Activated naive CD4-positive, alpha-beta T cell (primary cell): ENCODE results near the gene TGM6.

Source experiments
- DNase-seq, 4 experiments: peaks; one replicate each; lab custom pipeline; 2025; lab: John Stamatoyannopoulos, UW

TGM6 gene

DNA sequence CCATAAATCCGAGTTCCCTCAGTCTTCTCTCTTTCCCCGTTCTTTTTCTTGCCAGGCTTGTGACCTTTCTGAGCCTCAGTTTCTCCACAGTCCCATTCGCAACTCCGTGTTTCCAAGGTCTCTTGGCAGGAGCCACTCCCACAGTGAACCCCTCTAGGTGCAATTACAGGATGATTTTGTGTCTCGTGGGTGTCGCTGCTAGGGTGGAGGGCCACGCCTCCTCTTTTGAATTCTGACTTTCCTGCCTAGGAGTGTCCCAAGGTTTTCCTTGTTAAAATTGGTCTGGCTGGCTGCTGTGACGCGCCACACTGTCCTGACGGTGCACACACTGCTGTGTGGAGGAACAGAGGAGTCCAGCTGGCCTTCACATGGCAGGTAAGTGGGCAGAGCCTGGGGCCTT, at the start of gene TGM6:
TGM6 (plus strand) TSS at position 301 of the 400 bp plus-strand sequence; CDS start at position 369, 68 bp downstream.
- no peak for DNase-seq

DNA sequence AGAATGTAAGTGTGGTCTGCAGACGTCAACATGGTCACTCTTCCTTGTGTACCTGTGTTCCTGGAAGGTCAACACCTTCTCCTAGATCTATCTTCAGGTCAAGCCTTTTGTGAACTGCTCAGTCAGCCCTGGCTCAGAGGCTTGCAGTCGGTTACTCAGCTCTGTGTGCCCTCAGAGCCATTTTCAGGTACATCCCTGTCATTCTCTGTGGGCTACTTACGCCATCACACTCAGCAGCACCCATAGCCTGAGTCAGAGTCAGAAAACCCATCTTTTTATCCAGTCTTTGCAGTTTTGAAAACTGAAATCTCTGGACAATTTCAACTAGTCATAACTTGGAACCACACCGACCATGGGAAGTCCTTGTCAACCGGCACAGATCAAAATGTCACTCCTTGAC, 49.6 kb upstream of the TGM6 start:
- no peak for DNase-seq

DNA sequence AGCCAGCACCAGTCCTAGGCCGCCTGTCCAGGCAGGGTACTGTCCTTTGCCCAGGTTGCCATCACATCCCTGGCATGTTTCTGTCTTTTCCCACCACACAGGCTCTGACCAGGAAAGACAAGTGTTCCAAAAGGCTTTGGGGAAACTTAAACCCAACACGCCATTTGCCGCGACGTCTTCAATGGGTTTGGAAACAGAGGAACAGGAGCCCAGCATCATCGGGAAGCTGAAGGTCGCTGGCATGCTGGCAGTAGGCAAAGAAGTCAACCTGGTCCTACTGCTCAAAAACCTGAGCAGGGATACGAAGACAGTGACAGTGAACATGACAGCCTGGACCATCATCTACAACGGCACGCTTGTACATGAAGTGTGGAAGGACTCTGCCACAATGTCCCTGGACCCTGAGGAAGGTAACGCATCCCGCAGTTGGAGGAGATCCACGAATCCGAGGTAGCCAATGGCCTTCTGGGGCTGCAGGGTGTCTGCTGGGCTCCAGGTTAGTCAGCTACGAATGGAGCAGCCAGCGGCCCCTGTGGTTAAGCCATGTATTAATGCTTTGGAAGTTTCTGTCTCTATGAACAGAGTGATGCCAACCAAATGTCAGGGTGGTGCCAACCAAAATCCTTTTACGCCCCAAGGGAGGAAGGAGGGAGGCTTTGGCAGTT, 48.7 kb upstream of the TGM6 start:
- no peak for DNase-seq

DNA sequence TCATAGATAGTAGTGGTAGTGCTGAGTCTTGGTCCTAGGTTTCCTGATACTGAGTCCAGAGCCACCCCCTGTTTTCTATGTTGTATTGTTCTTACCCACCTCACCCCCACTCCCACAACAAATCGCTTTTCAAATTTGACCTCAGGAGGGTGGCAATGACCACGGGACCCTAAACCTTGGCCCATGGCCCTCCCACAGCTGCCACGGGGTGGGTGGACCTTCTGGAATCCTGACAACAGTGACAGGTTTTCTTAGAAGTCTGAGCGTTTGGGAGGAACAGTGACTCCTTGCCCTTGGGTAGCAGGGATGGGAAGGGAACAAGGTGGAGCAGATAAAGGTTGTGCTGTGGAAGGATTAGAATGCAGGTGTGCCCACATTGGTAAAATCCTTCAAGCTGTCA, 48.0 kb upstream of the TGM6 start:
- DNase-seq = no peak

DNA sequence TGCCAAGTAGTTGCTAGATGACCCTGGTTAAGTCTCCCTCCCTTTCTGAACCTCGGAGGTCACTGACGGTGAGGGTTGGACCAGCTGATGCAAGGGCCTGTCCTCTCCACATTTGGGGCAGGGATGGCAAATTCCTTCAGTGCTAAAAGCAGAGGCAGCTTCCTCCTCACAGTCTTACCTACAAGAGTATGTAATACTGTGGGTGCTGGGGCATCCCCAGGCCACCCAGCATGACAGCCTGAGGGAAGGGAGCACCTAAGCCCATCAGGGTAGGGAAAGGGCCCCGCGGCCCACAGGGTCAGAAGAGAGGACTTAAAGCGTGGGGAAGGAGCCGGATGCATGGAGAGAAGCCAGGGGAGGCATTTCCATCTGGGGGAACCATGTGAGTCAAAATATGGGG, 46.9 kb upstream of the TGM6 start:
- no peak for DNase-seq

DNA sequence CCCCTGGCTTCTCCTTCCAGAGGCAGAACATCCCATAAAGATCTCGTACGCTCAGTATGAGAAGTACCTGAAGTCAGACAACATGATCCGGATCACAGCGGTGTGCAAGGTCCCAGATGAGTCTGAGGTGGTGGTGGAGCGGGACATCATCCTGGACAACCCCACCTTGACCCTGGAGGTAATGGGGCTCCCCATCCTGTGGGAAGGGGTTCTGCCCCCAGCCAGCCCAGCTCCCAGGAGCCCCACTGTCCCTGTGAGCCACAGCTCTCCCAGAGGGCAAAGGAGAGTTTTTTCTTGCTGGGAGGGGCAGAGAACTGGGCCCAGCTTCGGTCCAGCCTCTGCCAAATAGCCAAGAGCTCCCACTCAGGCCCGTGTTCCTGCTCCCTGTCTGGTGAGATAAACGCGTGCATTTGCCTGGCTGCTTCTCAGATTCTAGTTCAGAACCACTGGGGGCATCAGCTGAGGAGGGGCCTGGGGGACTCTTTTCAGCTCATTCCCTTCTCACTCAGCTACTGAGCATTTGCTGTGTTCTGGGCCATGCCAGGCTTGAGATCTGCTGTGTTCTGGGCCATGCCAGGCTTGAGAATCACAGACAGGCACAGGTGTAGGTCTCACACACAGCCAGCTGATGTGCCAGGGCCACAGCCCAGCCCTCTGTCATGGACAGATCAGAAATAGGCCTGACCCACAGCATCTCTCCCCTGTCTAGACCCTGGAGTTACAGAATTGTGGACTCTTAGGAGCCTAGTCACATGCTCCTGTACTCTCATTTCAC, 45.4 kb upstream of the TGM6 start:
- no peak for DNase-seq

DNA sequence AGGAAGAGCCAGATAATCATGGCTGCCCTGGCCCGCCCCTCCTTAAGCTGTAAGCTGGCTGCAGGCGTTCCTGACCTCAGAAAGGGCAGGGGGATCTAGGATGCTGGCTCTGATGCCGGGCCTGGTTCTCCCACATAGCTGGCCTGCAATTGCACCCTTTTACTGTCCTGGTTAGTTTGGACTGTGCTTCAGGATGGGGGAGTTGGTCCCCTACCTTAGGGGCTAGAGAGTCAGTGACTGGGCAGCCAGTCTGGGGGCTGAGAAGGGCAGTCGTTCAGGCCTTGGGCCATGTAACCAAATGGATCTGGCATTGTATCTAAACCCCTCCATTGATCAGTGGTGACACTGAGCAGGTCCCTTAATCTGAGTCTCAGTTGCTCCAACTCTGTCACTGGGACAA, 44.2 kb upstream of the TGM6 start:
- DNase-seq = no peak

DNA sequence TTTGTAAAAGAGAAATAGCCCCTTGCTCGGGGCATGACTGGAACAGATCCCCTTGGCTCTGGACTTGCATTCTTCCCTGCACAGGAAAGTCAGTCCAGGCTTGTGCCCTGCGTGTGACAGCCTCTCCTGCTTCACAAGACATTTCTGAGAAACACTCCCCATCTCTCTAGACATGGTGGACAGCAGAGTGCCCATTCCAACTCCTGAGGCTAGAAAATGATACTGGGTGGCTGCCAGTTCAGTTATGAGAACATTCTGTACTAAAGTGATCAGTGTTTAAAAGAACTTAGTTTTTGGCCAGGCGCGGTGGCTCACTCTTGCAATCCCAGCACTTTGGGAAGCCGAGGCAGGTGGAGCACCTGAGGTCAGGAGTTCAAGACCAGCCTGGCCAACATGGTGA, 43.6 kb upstream of the TGM6 start:
- DNase-seq = no peak

DNA sequence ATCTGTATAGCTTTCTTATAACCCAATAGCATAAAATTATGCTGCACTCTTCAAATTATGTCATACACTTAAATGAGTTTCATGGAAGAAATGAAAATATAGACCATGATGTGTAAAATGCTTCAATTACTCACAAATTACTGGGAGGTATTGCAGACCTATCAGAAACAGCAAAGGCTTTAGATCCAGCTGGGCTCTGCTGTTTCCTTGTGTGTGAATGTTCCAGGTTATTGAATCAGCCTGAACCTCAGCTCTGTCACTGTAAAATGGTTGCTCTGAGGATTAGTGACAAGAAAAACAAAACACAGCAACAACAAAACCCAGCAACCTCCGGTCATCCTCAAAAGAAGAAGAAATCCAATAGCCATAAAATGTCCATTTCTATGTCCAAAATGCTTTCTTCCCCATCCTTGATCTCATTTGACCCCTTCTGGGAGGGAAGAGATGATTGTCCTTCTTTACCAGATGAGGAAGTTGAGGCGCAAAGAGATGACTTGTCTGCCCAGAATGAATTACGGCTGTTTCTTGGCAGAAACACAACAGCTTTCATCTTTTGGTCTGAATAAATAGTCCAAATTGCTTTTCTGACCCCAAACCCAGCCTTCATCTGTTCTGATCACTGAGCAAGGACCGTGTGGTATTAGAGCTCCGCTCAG, 42.2 kb upstream of the TGM6 start:
- no peak for DNase-seq

DNA sequence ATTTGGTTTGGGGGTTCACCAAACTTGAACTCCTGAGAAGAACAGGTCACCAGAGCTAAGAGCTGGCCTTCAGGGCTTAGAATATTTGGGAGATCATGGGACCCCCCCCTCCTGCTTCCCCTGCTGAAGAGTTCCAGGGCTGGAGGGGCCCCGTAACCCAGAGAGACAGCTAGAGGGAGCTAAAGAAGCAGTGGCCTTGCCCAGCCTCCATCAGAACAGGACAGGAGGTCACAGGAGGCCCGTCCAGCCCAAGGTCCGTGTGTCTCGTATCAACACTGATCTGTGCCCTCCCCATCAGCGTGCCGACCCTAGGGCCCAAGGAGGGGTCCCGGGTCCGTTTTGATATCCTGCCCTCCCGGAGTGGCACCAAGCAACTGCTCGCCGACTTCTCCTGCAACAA, 40.6 kb upstream of the TGM6 start:
- no peak for DNase-seq

DNA sequence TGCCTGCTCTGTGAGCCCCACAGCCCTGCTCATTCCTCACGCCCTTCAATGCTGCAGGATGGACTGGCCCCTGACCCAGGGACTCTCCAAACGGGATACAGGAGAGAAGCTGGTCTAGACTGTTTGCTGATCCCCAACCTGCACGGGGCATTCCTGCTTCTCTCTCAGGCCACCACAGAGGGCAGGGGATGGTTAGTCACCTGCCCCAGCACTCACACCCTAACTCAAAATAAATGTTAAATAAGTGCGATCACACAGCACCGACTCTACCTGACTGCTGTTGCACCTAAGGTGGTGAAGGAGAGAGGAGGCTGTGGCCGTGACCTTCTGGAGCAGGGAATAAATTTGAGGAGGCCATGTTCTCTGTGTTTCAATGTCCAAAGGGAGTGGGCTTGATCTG, 39.9 kb upstream of the TGM6 start:
- DNase-seq = no peak

DNA sequence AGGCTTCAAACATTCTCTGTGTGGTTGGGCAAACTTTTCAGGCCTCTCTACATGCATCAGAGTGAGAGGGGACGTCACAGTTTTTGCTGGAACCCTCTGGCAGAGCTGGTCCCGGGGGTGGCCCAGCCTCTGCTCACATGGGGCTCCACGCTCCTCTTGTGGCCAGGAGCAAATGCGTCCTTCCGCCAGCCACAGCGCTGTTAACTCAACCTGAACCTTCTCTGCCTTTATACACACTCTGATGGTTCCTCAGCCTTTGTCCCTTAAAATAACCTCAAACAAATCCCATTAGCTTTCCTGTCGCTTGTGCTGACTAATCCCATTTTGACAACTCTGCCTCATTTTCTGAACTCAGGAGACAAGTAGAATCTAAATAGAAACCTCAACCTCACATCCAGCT, 39.4 kb upstream of the TGM6 start:
- no peak for DNase-seq

DNA sequence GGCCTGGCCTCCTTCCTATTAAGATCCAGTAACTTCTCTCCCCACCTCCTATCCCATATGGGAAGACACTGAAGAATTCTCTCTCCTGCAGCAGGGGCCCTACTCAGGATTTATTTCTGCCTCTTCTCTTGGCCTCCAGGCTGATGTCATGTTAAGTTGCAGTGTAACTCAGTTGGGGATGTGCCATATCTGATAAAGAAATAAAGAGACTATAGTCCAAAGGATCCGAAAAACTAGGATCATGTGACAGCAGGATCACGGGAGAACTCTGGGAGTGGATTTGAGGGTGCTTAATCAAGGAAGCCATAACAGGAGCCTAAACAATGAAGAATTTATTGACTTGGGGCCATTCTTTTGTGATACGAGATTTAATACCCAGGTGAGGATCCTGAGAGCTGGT, 38.5 kb upstream of the TGM6 start:
- no peak for DNase-seq

DNA sequence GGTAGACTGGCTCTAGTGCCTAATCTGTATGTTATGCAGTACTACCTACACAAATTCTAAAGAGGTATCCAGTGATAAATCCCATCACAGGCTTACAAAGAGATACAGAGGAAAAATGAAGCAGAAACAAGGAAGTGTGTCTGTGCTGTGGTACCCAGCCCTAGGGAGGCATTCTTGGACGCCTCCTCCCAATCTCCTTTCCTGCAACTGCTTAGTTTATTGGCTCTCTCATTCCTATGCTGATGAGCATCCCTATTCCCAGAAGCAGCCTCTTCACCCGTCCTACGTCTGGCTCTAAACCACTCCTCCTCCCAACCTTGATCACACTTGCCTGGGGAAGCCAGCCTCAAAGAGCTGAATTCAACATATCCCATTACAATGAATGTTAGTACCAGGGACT, 34.5 kb upstream of the TGM6 start:
- no peak for DNase-seq

DNA sequence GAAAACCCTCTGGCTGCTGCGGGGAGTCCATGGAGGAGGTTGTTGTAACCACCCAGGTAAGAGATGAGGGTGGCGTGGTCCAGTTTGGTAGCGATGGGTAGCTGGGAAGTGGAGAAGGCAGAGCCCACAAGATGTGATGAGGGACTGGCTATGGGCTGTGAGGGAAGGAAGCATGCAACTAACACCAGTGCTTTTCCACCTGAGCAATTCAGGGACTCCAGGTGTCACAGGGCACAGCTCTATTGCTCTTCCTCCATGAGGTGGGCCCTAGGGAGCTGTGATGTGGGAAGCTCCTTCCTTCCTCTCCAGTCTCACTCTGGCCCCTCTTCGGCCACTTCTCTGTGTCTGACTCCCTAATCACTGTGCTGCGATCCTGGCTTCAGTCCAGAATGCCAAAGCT, 32.4 kb upstream of the TGM6 start:
- no peak for DNase-seq

DNA sequence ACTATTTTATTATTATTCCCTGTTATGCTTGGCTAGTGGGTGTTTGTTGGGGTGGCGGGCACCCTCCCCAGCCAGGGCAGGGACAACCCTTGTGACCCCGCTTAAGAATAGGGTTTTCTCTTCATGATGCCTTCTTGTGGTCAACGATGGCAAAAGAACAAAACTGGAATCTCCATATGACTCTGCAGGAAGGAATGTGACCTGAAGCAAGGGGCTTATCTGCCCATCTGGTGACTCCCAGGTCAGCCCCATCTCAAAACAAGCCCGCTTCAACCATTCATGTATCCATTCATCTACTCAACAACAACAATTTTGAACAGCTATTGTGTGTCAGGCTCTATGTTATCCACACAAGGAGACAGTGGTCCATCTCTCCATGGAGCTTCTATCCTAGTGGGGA, 30.9 kb upstream of the TGM6 start:
- no peak for DNase-seq

DNA sequence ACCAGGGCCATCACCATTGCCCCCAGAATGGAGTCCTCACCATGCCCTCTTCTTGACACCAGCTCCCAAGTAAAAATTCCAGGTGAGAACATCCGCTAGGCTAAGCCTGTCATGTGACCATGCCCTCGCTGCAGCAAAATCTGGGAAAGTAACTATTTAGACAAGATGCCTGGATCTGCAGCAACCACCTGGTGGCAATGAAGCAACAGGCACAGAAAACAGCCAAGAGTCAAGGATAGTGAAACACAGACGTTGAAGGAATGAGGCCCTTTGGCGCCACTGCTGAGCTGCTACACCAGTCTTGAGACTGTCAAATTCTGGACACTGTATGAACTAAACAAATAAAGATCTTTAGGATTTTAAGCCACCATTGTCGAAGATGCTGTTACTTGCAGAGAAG, 30.1 kb upstream of the TGM6 start:
- no peak for DNase-seq

DNA sequence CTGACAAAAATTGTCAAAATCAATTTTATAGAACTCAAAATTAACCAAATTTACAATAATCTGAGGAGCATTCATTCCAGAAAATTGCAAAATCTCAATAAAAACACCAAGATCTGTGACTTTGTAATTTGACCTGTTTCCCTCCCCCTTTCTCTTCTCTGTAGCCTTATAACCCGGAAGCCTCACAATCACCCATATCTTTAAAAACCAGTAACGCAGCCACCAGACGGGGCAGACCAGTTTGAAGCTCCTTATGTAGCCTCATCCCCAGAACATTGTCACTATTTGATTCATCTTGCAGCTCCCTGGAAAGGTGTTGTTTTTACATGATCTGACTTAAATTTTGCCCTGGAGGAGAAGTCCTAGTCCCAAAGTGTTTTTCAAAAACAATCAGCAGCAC, 27.5 kb upstream of the TGM6 start:
- DNase-seq = no peak

DNA sequence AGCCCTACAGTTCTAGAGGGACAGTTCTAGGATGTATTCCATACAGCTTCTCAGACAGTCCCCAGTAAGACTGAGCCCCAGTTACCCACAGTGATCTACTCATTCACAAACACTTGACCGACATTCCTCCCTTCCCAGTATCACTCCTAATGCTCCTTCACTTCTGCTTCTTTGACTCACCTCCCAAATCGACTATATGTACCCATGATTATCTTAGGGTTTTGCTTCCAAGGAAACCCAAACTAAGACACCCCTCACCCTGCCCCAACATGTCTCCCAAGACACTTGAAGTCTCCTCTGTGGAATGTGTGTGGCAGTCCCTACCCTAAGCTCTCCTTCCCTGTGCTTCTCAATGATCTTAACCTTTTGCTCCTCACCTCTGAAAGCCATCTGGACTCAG, 23.6 kb upstream of the TGM6 start:
- DNase-seq = no peak

DNA sequence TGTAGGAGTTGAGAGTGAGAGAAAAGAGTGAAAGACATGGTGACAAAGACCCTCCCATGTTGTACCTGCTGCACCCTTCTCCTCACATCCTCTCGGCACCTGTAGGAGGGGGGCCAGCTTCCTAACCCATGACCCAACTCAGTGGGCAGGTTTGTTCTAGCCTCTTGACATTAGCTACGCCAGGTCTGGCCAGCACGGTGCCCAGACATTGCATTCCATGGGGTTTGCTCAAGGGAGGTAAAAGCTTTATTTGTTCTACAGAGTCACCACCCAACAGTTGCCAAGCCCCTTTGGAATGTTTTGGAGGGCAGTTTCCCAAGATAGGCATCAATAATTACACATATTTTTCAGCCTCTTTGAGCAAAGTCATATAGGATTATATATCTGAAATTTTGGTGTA, 22.7 kb upstream of the TGM6 start:
- DNase-seq = no peak

DNA sequence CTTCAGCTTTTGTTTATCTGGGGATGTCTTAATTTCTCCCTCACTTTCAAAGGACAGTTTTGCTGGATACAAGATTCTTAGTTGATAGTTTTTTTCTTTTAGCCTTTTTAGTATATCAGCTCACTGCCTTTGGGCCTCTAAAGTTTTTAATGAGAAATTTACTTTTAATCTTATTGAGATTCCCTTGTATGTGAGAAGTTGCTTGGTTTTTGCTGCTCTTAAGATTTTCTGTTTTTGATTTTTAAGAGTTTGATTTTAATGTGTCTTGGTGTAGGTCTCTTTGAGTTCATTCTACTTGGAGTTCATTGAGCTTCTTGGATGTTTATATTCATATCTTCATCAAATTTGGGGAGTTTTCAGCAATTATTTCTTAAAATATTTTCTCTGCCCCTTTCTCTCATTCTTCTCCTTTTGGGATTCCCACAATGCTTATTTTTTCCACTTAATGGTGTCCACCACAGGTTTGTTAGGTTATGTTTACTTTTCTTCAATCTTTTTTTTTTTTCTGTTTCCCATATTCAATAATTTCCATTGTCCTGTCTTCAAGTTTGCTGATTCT, 19.6 kb upstream of the TGM6 start:
- no peak for DNase-seq

DNA sequence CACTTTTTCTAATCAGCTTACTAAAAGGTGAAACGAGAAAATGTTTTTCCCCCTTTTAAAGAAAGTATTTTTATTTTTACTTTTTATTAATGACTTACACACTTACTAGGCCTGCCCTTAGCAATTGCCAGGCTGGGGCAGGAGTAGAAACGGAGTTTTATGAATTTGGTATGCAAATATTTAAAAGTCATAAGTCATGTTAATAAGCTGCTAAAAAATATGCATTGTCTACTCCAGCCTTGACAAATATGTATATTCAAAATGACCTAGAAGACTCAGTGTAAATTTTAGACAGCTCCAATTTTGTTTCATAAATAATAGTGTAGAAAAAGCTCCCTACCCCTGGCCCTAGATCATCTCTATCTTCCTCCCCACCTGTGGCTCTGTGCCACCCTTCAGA, 17.5 kb upstream of the TGM6 start:
- DNase-seq = no peak

DNA sequence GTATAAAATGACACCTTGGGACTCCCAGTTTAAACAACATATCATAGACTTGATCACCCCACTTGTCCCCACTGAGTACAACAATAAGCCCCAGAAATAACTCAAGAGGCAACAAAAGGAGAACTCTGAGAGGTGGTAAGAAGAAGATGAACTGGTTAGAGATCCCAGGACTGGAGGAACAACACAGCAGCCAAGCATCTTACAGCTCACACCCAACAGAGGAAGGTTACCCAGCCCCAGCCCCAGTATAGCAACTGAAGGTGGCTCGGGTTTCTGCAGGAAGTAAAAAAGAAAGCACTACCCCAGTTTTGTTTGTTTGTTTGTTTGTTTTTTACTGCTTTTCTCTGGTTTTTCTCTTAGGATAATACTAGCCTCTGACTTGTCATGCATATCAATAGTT, 17.1 kb upstream of the TGM6 start:
- no peak for DNase-seq
